Measurements from ENCODE around the gene TRPC4.

TRPC4 gene

GRCh38 chr13:37870895-37871550, 1.5 kb upstream of the TRPC4 start:
- no peak for TF ChIP-seq CTCF (IDR thresholded peaks at IDR 0.05; ENCODE audit: low read length)
- no peak for TF ChIP-seq EZH2phosphoT487 (IDR thresholded peaks at IDR 0.05; ENCODE audit: low read length)
- TF ChIP-seq EZH2 (optimal IDR thresholded peaks at IDR 0.05; ENCODE audit: low read depth, low read length) = no peak
- H3K9me3 ChIP-seq (replicated peaks; ENCODE audit: insufficient read depth, low read length) = no peaks in the 10 kb centered on the region
- H3K27ac ChIP-seq (ENCODE audit: low read length) = no peak overlapping the region
- no peaks in the 10 kb centered on the region for H3K36me3 ChIP-seq (replicated peaks; ENCODE audit: insufficient read depth, low read length)
- H3K4me3 ChIP-seq (ENCODE audit: low read length) = no peak overlapping the region
- H4K20me1 ChIP-seq (ENCODE audit: insufficient read depth, low read length) = no peaks in the 10 kb centered on the region
- no peak overlapping the region for H2AFZ ChIP-seq (ENCODE audit: low read length)
- H3K9ac ChIP-seq (ENCODE audit: low read length) = no peak overlapping the region
- no peaks in the 10 kb centered on the region for H3K27me3 ChIP-seq (replicated peaks; ENCODE audit: insufficient read depth, low read length)
- H3K9me2 ChIP-seq (replicated peaks; ENCODE audit: insufficient read depth, low read length) = no peaks in the 10 kb centered on the region
- no peak for DNase-seq
- H3K79me2 ChIP-seq (ENCODE audit: low read length) = no peaks in the 10 kb centered on the region
- no peak overlapping the region for H3K4me2 ChIP-seq (ENCODE audit: low read depth, low read length)
- no peaks in the 10 kb centered on the region for H3K4me1 ChIP-seq (ENCODE audit: low read length)
- H3F3A ChIP-seq (ENCODE audit: insufficient read depth, low read length) = no peaks in the 10 kb centered on the region

GRCh38 chr13:37870489-37870845, 895 bp upstream of the TRPC4 start:
- Histone ChIP-seq H3K4me2 (ENCODE audit: low read depth, low read length) (no peak overlapping the region), H3K27me3 (replicated peaks; ENCODE audit: insufficient read depth, low read length) (no peaks in the 10 kb centered on the region), H3K9me2 (replicated peaks; ENCODE audit: insufficient read depth, low read length) (no peaks in the 10 kb centered on the region), H3K36me3 (replicated peaks; ENCODE audit: insufficient read depth, low read length) (no peaks in the 10 kb centered on the region), H3K9ac (ENCODE audit: low read length) (no peak overlapping the region), H3K9me3 (replicated peaks; ENCODE audit: insufficient read depth, low read length) (no peaks in the 10 kb centered on the region), H3K79me2 (ENCODE audit: low read length) (no peaks in the 10 kb centered on the region), H2AFZ (ENCODE audit: low read length) (no peak overlapping the region), H3K27ac (ENCODE audit: low read length) (no peak overlapping the region), H4K20me1 (ENCODE audit: insufficient read depth, low read length) (no peaks in the 10 kb centered on the region), H3F3A (ENCODE audit: insufficient read depth, low read length) (no peaks in the 10 kb centered on the region), H3K4me3 (ENCODE audit: low read length) (no peak overlapping the region), H3K4me1 (ENCODE audit: low read length) (no peaks in the 10 kb centered on the region)
- TF ChIP-seq EZH2 (optimal IDR thresholded peaks at IDR 0.05; ENCODE audit: low read depth, low read length) (no peak), EZH2phosphoT487 (IDR thresholded peaks at IDR 0.05; ENCODE audit: low read length) (no peak), CTCF (IDR thresholded peaks at IDR 0.05; ENCODE audit: low read length) (no peak)
- DNase-seq = no peak

- DNase-seq = no peak
- no peaks in the 10 kb centered on the region for H3K9me2 ChIP-seq (replicated peaks; ENCODE audit: insufficient read depth, low read length)
- H3K9ac ChIP-seq (ENCODE audit: low read length) = no peak overlapping the region
- H3K27ac ChIP-seq (ENCODE audit: low read length) = no peak overlapping the region
- H3K4me1 ChIP-seq (ENCODE audit: low read length) = no peaks in the 10 kb centered on the region
- no peaks in the 10 kb centered on the region for H4K20me1 ChIP-seq (ENCODE audit: insufficient read depth, low read length)
- peak overlapping the region; percentile 68 for H3K4me2 ChIP-seq (ENCODE audit: low read depth, low read length)
- no peaks in the 10 kb centered on the region for H3F3A ChIP-seq (ENCODE audit: insufficient read depth, low read length)
- peak overlapping the region; percentile 63 for H3K4me3 ChIP-seq (ENCODE audit: low read length)
- H3K36me3 ChIP-seq (replicated peaks; ENCODE audit: insufficient read depth, low read length) = no peaks in the 10 kb centered on the region
- H2AFZ ChIP-seq (ENCODE audit: low read length) = peak overlapping the region; percentile 69
- TF ChIP-seq CTCF (IDR thresholded peaks at IDR 0.05; ENCODE audit: low read length) (no peak), EZH2 (optimal IDR thresholded peaks at IDR 0.05; ENCODE audit: low read depth, low read length) (no peak), EZH2phosphoT487 (IDR thresholded peaks at IDR 0.05; ENCODE audit: low read length) (no peak)
- H3K9me3 ChIP-seq (replicated peaks; ENCODE audit: insufficient read depth, low read length) = no peaks in the 10 kb centered on the region
- no peaks in the 10 kb centered on the region for H3K79me2 ChIP-seq (ENCODE audit: low read length)
- H3K27me3 ChIP-seq (replicated peaks; ENCODE audit: insufficient read depth, low read length) = no peaks in the 10 kb centered on the region
Observed at GRCh38 chr13:37869506-37869755, 141 bp downstream of the TRPC4 start.

Data from MM.1S (cell line).